Stimulated activated CD4-positive, alpha-beta T cell treated with anti-CD3 and anti-CD28 coated beads, Interleukin-1b, Interleukin-23, amount 100 ng/mL, for 48 hours (primary cell): ENCODE measurements around the gene SMIM33.
"Not testable (repeated sequence)": the region's sequence is repeated elsewhere in the genome, so short reads cannot be mapped to it uniquely, and the experiment has no call there.

ENCODE experiments used
- DNase-seq: peaks from one replicate; pipeline ENCODE4 v3.0.0-alpha.2; 2020

Gene SMIM33

GRCh38 chr5:139486201-139486600, 15.4 kb downstream of the SMIM33 start:
- no peak for DNase-seq

GRCh38 chr5:139488260-139488659, 17.5 kb downstream of the SMIM33 start:
- no peak for DNase-seq

- no peak for DNase-seq
These were observed 21.9 kb downstream of the SMIM33 start for GRCh38 chr5:139492700-139493192.

GRCh38 chr5:139494256-139494655, 23.5 kb downstream of the SMIM33 start:
- DNase-seq: no peak

- no peak for DNase-seq
These were observed 24.0 kb downstream of the SMIM33 start for GRCh38 chr5:139494832-139495231.

GRCh38 chr5:139495638-139496435, 25.0 kb downstream of the SMIM33 start:
- no peak for DNase-seq

- no peak for DNase-seq
These were observed 30.6 kb downstream of the SMIM33 start for GRCh38 chr5:139501381-139501780.

- not testable (repeated sequence) for DNase-seq
These were observed 32.4 kb downstream of the SMIM33 start for GRCh38 chr5:139503036-139503817.

- DNase-seq: not testable (repeated sequence)
These were observed 33.1 kb downstream of the SMIM33 start for GRCh38 chr5:139503879-139504278.

GRCh38 chr5:139504722-139505121, 33.9 kb downstream of the SMIM33 start:
- not testable (repeated sequence) for DNase-seq

- no peak for DNase-seq
These were observed 42.1 kb downstream of the SMIM33 start for GRCh38 chr5:139512786-139513390.

- DNase-seq: peak; percentile 77
These were observed 42.6 kb downstream of the SMIM33 start for GRCh38 chr5:139513434-139513833.

GRCh38 chr5:139513852-139514485, 43.2 kb downstream of the SMIM33 start:
- no peak for DNase-seq

GRCh38 chr5:139514486-139514856, 43.7 kb downstream of the SMIM33 start:
- DNase-seq: peak; percentile 52

- DNase-seq: peak; percentile 87
These were observed 47.1 kb downstream of the SMIM33 start for GRCh38 chr5:139517683-139518564.
